ENCODE results near the gene KRT82.

The KRT82 gene

GRCh38 chr12:52362118-52362726, 43.9 kb downstream of the KRT82 start:
- DNase-seq = no peak

DNA sequence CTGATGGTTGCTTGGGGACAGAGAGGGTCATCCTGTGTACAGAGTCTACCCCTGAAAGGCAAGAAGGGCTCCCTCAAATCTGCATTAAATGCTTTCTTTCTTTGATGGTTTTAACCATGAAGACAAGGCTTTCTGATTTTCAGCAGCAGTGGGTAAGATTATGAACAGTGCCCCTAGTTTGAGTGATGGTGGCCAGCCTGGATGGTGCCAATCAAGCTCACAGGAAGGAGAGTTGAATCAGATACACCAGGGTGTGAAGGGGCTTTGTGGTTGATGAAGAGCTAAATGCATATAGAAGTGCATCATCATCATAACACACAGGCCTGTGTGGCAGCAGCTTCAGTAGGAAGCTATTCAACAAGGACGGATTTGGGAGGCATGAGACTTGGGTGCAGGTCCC, 44.6 kb downstream of the KRT82 start:
- DNase-seq = no peak

- DNase-seq = no peak
These were observed 45.4 kb downstream of the KRT82 start for GRCh38 chr12:52360663-52361271.

DNA sequence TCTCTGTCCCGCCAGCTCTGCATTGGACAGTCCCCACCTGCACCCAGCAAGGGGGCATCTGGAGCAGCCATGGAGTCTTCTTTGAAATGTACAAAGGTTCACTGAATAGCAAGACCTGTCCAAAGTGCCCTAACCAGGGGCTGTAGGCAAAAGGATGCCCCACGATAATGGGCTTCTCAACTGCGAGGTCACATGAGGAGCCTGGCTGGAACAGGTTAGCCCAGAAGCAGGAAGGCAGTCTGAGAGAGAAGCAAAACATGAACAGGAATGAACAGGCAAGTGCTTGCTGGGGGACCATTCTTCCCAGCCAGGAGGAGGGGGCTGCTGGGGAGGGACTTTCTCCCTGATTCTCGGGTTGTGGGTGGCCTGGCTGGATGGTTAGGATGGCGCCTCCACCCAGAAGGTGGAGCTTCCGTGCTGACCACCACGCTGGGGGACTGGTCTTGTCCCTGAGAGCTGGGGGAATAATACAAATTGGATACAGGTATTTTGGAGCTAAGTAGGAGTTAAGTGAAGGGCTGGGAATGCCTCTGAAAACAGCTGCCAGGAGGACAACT, 46.0 kb downstream of the KRT82 start:
- no peak for DNase-seq

GRCh38 chr12:52359621-52360061, 46.5 kb downstream of the KRT82 start:
- DNase-seq = no peak

- DNase-seq = no peak
These were observed 47.4 kb downstream of the KRT82 start for GRCh38 chr12:52358575-52359350.

GRCh38 chr12:52356762-52357580, 49.2 kb downstream of the KRT82 start:
- DNase-seq = no peak

DNA sequence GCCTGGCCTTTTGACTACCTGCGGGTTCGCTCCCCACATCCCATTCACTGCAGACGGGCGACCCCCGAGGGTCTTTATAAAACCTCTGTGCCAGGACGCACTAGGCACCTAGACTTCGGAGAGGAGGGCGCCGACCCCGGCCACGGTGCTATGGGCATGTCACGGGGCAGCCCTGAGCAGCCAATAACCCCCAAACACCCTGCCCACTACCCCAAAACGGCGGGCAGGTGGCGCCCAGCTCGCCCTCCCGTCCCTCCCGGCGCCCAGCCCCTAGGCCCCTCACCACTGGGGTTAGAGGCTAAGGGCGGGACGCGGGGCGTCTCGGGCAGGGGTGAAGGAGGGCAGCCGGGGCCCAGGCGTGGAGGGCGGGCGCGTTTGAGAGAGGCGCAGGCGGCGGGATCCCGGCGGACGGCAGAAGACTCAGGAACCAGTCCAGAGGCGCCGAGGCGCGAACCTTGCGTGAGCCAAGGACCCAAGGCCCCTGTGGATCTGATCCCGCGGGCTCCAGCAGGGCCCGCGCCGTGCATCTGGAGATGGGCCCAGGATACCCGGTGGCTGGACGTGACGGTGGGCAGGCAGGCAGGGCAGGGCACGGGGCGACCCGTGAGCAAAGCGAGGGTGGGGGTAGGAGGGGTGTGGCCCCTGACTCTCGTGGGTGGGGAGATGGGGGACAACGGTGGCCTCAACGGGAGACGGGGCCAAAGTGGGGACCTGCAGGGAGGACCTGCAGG, 49.9 kb downstream of the KRT82 start:
- DNase-seq = no peak

GRCh38 chr12:52355176-52355575, 51.0 kb downstream of the KRT82 start:
- DNase-seq = no peak

- no peak for DNase-seq
These were observed 51.9 kb downstream of the KRT82 start for GRCh38 chr12:52354200-52354599.

DNA sequence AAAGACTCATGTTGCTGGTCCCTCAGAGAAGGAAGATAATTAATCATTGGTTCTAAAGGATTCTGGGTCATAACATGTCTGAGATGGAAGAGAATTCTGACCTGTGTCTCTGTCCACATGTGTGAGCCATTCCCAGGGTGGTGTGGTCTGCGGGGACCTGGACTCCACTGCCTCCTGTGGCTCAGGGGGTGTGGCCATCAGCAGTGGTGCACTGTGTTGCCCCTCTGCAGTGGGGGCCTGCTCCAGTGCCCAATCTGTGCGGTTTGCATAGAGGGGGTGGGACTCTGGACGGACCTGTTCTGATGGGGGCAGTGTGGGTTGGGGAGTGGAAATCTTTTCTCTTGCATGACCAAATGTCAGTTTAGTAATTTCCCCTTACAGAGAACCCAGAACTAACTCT, 52.4 kb downstream of the KRT82 start:
- DNase-seq = no peak

GRCh38 chr12:52352951-52353350, 53.2 kb downstream of the KRT82 start:
- no peak for DNase-seq

- peak in 39 of 51 donors; percentile 2 to 84 (median 43) for DNase-seq
These were observed 54.7 kb downstream of the KRT82 start for GRCh38 chr12:52351196-52352059.

GRCh38 chr12:52350786-52351185, 55.3 kb downstream of the KRT82 start:
- no peak for DNase-seq

DNA sequence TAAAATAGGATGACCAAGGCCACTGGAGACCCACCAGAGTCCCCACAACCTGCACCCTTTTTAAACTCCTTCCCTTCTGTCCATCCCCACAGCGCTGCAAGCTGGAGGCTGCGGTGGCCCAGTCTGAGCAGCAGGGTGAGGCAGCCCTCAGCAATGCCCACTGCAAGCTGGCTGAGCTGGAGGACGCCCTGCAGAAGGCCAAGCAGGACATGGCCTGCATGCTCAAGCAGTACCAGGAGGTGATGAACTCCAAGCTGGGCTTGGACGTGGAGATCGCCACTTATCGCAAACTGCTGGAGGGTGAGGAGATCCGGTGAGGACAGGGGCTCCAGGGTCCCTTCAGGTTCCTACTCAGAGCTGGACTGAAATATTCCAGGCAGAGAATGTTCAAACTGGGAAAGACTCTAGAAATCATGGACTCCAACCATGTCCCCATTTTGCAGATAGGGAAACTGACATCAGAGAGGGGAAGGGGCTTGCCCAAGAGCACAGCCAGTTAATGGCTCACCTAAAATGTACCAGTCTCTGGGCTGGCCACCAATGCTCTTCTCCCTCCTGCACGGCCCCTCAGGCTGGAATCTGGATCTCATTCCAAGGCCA, 56.0 kb downstream of the KRT82 start:
- DNase-seq = no peak

GRCh38 chr12:52349196-52349595, 56.9 kb downstream of the KRT82 start:
- DNase-seq = no peak

DNA sequence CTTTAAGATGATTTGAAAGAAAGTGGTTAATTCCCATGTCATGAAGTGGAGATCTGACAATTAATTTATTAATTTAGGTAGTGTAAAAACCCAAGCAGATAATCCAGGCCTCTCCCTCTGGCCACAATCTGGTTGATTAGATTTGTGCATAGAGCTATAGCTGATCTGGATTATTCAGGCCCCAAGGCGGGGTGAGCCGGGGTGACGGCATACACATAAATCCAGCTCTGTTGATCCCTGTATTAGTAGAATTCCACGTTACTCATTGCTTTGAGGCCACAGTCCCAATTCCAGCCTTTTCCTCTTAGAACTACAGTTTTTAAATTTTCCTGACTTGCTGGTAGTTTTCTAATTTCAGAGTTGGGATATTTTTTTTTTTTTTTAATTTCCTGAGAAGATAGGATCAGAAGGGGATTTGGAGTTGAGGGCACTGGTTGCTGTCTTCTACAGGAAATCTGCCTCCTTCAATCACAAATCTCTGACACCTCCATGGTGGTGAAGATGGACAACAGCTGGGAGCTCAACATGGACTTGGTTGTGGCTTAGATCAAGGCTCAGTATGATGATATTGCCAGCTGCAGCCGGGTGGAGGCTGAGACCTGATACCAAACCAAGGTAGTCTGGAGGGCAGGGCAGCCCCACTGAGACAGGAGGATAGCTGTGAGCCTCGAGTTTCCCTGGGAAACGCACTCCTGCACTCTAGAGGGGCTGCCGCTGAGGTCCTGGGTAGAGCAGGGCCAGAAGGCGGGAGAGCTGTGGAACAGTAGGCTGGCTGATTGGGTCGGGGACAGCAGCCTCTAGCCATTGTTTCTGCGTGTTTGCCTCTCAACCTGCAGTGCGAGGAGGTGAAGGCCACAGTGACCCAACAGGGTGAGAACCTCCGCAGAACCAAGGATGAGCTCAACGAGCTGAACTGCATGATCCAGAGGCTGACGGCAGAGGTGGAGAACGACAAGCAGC, 58.3 kb downstream of the KRT82 start:
- DNase-seq = no peak

- no peak for DNase-seq
These were observed 59.1 kb downstream of the KRT82 start for GRCh38 chr12:52347016-52347415.
